GM11168 (cell line): Measurements from ENCODE around the gene CEL.
"Not testable (repeated sequence)": the region's sequence is repeated elsewhere in the genome, so short reads cannot be mapped to it uniquely, and the experiment has no call there.

Experiments used
- in situ Hi-C: fragments of 300-500 bp; cut with MboI; formaldehyde crosslinking; loops from one replicate; pipeline ENCODE4 v1.12.0; 2022; ENCODE audit warnings: low sequenced_read_pairs; ENCODE audit not compliant: unreplicated experiment

Gene CEL

GRCh38 chr9:133061764-133062145 is at the start of gene CEL:
CEL (plus strand) TSS chr9:133061981; CDS start chr9:133062003, 22 bp downstream.
- in situ Hi-C loops: not testable (repeated sequence)

GRCh38 chr9:133014696-133015095 is 47.1 kb upstream of the CEL start:
- in situ Hi-C loops: no loop called here

- in situ Hi-C loops: no loop called here
Observed at GRCh38 chr9:133023117-133023890, 38.5 kb upstream of the CEL start.

GRCh38 chr9:133026426-133026825 is 35.4 kb upstream of the CEL start:
- in situ Hi-C loops: no loop called here

GRCh38 chr9:133027134-133027533 is 34.6 kb upstream of the CEL start:
- in situ Hi-C loops: no loop called here

- in situ Hi-C loops: no loop called here
Observed at GRCh38 chr9:133028221-133028620, 33.6 kb upstream of the CEL start.

GRCh38 chr9:133029994-133030316 is 31.8 kb upstream of the CEL start:
- in situ Hi-C loops: no loop called here

- in situ Hi-C loops: no loop called here
Observed at GRCh38 chr9:133030317-133031129, 31.3 kb upstream of the CEL start, which contains the start of gene GTF3C5. GTF3C5 (plus strand) TSS chr9:133030997; CDS start chr9:133031012, 15 bp downstream.

GRCh38 chr9:133031130-133031422 is 30.7 kb upstream of the CEL start:
- in situ Hi-C loops: no loop called here

GRCh38 chr9:133031496-133031911 is 30.3 kb upstream of the CEL start:
- in situ Hi-C loops: no loop called here

- in situ Hi-C loops: no loop called here
Observed at GRCh38 chr9:133032171-133032570, 29.6 kb upstream of the CEL start.

- in situ Hi-C loops: no loop called here
Observed at GRCh38 chr9:133035669-133036068, 26.1 kb upstream of the CEL start.

GRCh38 chr9:133037775-133038515 is 23.8 kb upstream of the CEL start:
- in situ Hi-C loops: no loop called here

GRCh38 chr9:133040892-133041479 is 20.8 kb upstream of the CEL start:
- in situ Hi-C loops: not testable (repeated sequence)

GRCh38 chr9:133041958-133042357 is 19.8 kb upstream of the CEL start:
- in situ Hi-C loops: no loop called here

GRCh38 chr9:133042676-133043075 is 19.1 kb upstream of the CEL start:
- in situ Hi-C loops: no loop called here

GRCh38 chr9:133043449-133044035 is 18.2 kb upstream of the CEL start:
- in situ Hi-C loops: no loop called here

GRCh38 chr9:133044125-133044524 is 17.7 kb upstream of the CEL start:
- in situ Hi-C loops: no loop called here

- in situ Hi-C loops: no loop called here
Observed at GRCh38 chr9:133044661-133045060, 17.1 kb upstream of the CEL start.

GRCh38 chr9:133045132-133045531 is 16.6 kb upstream of the CEL start:
- in situ Hi-C loops: no loop called here
